GM21381 (cell line): ENCODE results near the gene GADD45GIP1.
"Not testable (repeated sequence)": the region's sequence is repeated elsewhere in the genome, so short reads cannot be mapped to it uniquely, and the experiment has no call there.

Experiments used
- ATAC-seq: cut with Tn5 transposase; IDR thresholded peaks from one replicate; pipeline ENCODE4 v1.9.1; 2021; ENCODE audit warnings: mild to moderate bottlenecking, moderate library complexity; ENCODE audit not compliant: unreplicated experiment

The GADD45GIP1 gene

GRCh38 chr19:12990431-12990830 lies 33.4 kb upstream of the GADD45GIP1 start:
- no peak for ATAC-seq

GRCh38 chr19:12987781-12988180 lies 30.8 kb upstream of the GADD45GIP1 start:
- ATAC-seq, result no peak

- ATAC-seq, result no peak
These were observed 30.2 kb upstream of the GADD45GIP1 start for GRCh38 chr19:12987190-12987589.

GRCh38 chr19:12986726-12987125 lies 29.7 kb upstream of the GADD45GIP1 start:
- ATAC-seq, result no peak

GRCh38 chr19:12985049-12985776 lies 28.2 kb upstream of the GADD45GIP1 start:
- ATAC-seq, result peak; percentile 49

- no peak for ATAC-seq
These were observed 27.6 kb upstream of the GADD45GIP1 start for GRCh38 chr19:12984683-12985048.

- no peak for ATAC-seq
These were observed 27.2 kb upstream of the GADD45GIP1 start for GRCh38 chr19:12984143-12984627.

GRCh38 chr19:12983542-12984142 lies 26.6 kb upstream of the GADD45GIP1 start:
- no peak for ATAC-seq

GRCh38 chr19:12983091-12983490 lies 26.1 kb upstream of the GADD45GIP1 start:
- no peak for ATAC-seq

- ATAC-seq, result no peak
These were observed 25.6 kb upstream of the GADD45GIP1 start for GRCh38 chr19:12982648-12983047.

GRCh38 chr19:12979974-12980373 lies 23.0 kb upstream of the GADD45GIP1 start:
- ATAC-seq, result no peak

GRCh38 chr19:12976109-12976508 lies 19.1 kb upstream of the GADD45GIP1 start:
- ATAC-seq, result not testable (repeated sequence)

- no peak for ATAC-seq
These were observed 18.3 kb upstream of the GADD45GIP1 start for GRCh38 chr19:12975221-12975741.

- ATAC-seq, result no peak
These were observed 17.5 kb upstream of the GADD45GIP1 start for GRCh38 chr19:12974301-12975220.

GRCh38 chr19:12973236-12973635 lies 16.2 kb upstream of the GADD45GIP1 start:
- ATAC-seq, result no peak

- ATAC-seq, result no peak
These were observed 13.2 kb upstream of the GADD45GIP1 start for GRCh38 chr19:12970070-12970820.

- no peak for ATAC-seq
These were observed 12.4 kb upstream of the GADD45GIP1 start, which contains the start of gene DAND5 for GRCh38 chr19:12969292-12969988. TSS of gene DAND5 (plus strand) at chr19:12969576. CDS start at chr19:12969661, 85 bp downstream.

GRCh38 chr19:12967907-12968306 lies 10.9 kb upstream of the GADD45GIP1 start:
- ATAC-seq, result no peak

GRCh38 chr19:12965812-12966135 lies 8.8 kb upstream of the GADD45GIP1 start:
- ATAC-seq, result no peak
